Mammary microvascular endothelial cell (primary cell): ENCODE data around the gene STUB1. TPM values are rescaled to one million over a fixed set of nuclear protein-coding genes. Genes with fewer than 3 reads are reported as not detected.

Experiments used
- total RNA-seq: library from RNA; depleted of rRNA; stranded (reverse); fragments of >200 nt; gene quantifications from 2 replicates; pipeline ENCODE4 v1.2.3, GENCODE V29; 2015

The STUB1 gene
- total RNA-seq, 1 donor from 2014 or later = 176 TPM

Other genes with a start within 250 kb of the STUB1 start
- gene CAPN15, start 152.7 kb upstream of the STUB1 start, total RNA-seq = 51.1 and 58.2 TPM in 2 replicates
- gene PRR35, start 120.0 kb upstream of the STUB1 start, total RNA-seq = not detected in 2 replicates
- gene NHLRC4, start 113.4 kb upstream of the STUB1 start, total RNA-seq = 0.59 and 0.67 TPM in 2 replicates
- gene PIGQ, start 110.4 kb upstream of the STUB1 start, total RNA-seq = 25.9 and 26.0 TPM in 2 replicates
- 14.0 and 19.3 TPM in 2 replicates for gene RAB40C, start 90.3 kb upstream of the STUB1 start, total RNA-seq
- 0.10 TPM in 1 of 2 replicates, not detected in the other for gene WFIKKN1, start 49.4 kb upstream of the STUB1 start, total RNA-seq
- gene METTL26, start 44.1 kb upstream of the STUB1 start, total RNA-seq = 146 and 160 TPM in 2 replicates
- 27.6 and 35.6 TPM in 2 replicates for gene MCRIP2, start 38.6 kb upstream of the STUB1 start, total RNA-seq
- 6.9 and 10.6 TPM in 2 replicates for gene WDR90, start 31.0 kb upstream of the STUB1 start, total RNA-seq
- 39.1 and 50.4 TPM in 2 replicates for gene RHOT2, start 12.3 kb upstream of the STUB1 start, total RNA-seq
- gene RHBDL1, start 4.7 kb upstream of the STUB1 start, total RNA-seq = 0.07 and 0.69 TPM in 2 replicates
- 71.3 and 89.9 TPM in 2 replicates for gene JMJD8, start 3.9 kb downstream of the STUB1 start, total RNA-seq
- 9.1 and 9.5 TPM in 2 replicates for gene WDR24, start 10.0 kb downstream of the STUB1 start, total RNA-seq
- gene FBXL16, start 25.4 kb downstream of the STUB1 start, total RNA-seq = 0.07 TPM in 1 of 2 replicates, not detected in the other
- gene METRN, start 34.7 kb downstream of the STUB1 start, total RNA-seq = 32.8 and 48.0 TPM in 2 replicates
- 39.4 and 43.4 TPM in 2 replicates for gene ANTKMT, start 40.7 kb downstream of the STUB1 start, total RNA-seq
- not detected in 2 replicates for gene CCDC78, start 46.0 kb downstream of the STUB1 start, total RNA-seq
- 0.79 and 1.9 TPM in 2 replicates for gene HAGHL, start 46.7 kb downstream of the STUB1 start, total RNA-seq
- gene CIAO3, start 60.6 kb downstream of the STUB1 start, total RNA-seq = 25.8 and 30.2 TPM in 2 replicates
- not detected in 2 replicates for gene MSLN, start 80.3 kb downstream of the STUB1 start, total RNA-seq
- gene RPUSD1, start 108.0 kb downstream of the STUB1 start, total RNA-seq = 36.4 and 42.7 TPM in 2 replicates
- 19.6 and 19.7 TPM in 2 replicates for gene CHTF18, start 108.2 kb downstream of the STUB1 start, total RNA-seq
- gene GNG13, start 120.3 kb downstream of the STUB1 start, total RNA-seq = not detected in 2 replicates